Stimulated activated CD8-positive, alpha-beta memory T cell treated with anti-CD3 and anti-CD28 coated beads, Interleukin-15, amount 100 ng/mL, for 1 hour (primary cell): Measurements from ENCODE around the gene C16orf90.
A peak's percentile ranks its signal among the peaks of the same experiment; 100 is the strongest.

Experiments
- DNase-seq: peaks from one replicate; pipeline ENCODE4 v3.0.0-alpha.2; 2020; ENCODE audit warnings: low read depth

The C16orf90 gene

GRCh38 chr16:3461151-3461550 lies 34.1 kb downstream of the C16orf90 start:
- DNase-seq: peak; percentile 19

- DNase-seq: no peak
Measured at GRCh38 chr16:3460585-3460984, 34.7 kb downstream of the C16orf90 start.

- no peak for DNase-seq
Measured at GRCh38 chr16:3460121-3460520, 35.2 kb downstream of the C16orf90 start.

GRCh38 chr16:3459401-3460090 lies 35.7 kb downstream of the C16orf90 start:
- DNase-seq: no peak

GRCh38 chr16:3458852-3459361 lies 36.4 kb downstream of the C16orf90 start:
- DNase-seq: no peak

- DNase-seq: no peak
Measured at GRCh38 chr16:3458278-3458851, 36.9 kb downstream of the C16orf90 start.

- peak; percentile 75 for DNase-seq
Measured at GRCh38 chr16:3457434-3458252, 37.6 kb downstream of the C16orf90 start.

- DNase-seq: no peak
Measured at GRCh38 chr16:3454631-3455147, 40.6 kb downstream of the C16orf90 start.

GRCh38 chr16:3454093-3454492 lies 41.2 kb downstream of the C16orf90 start:
- DNase-seq: no peak

- no peak for DNase-seq
Measured at GRCh38 chr16:3444032-3444388, 51.3 kb downstream of the C16orf90 start.
